Measurements from ENCODE around the gene DLX5.
A peak's percentile ranks its signal among the peaks of the same experiment; 100 is the strongest.

DLX5 gene

GRCh38 chr7:97027427-97028234, 3.0 kb upstream of the DLX5 start:
- ChIA-PET POLR2A (ENCODE audit: low non-redundant PET) (no interaction called here), CTCF (interaction anchor here (0.5 to 1.9 kb wide), 30 partner anchors 10 to 1112 kb away, joined by 3 to 10 read pairs (median 3); partner anchors contain the start of genes DLX6 and SEM1)
- TF ChIP-seq, protein P1, sequence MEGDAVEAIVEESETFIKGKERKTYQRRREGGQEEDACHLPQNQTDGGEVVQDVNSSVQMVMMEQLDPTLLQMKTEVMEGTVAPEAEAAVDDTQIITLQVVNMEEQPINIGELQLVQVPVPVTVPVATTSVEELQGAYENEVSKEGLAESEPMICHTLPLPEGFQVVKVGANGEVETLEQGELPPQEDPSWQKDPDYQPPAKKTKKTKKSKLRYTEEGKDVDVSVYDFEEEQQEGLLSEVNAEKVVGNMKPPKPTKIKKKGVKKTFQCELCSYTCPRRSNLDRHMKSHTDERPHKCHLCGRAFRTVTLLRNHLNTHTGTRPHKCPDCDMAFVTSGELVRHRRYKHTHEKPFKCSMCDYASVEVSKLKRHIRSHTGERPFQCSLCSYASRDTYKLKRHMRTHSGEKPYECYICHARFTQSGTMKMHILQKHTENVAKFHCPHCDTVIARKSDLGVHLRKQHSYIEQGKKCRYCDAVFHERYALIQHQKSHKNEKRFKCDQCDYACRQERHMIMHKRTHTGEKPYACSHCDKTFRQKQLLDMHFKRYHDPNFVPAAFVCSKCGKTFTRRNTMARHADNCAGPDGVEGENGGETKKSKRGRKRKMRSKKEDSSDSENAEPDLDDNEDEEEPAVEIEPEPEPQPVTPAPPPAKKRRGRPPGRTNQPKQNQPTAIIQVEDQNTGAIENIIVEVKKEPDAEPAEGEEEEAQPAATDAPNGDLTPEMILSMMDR (conservative IDR thresholded peaks at IDR 0.05; ENCODE audit: low read depth), result peak; percentile 88
- DNase-seq (ENCODE audit: low spot score), result peak; percentile 72
- H3K27ac ChIP-seq, result no peak overlapping the region

- ChIA-PET POLR2A (ENCODE audit: low non-redundant PET) (no interaction called here), CTCF (interaction anchor here (0.6 to 1.9 kb wide), 23 partner anchors 9 to 1111 kb away, joined by 3 to 10 read pairs (median 4); partner anchors contain the start of gene DLX6)
- TF ChIP-seq, protein P1 (conservative IDR thresholded peaks at IDR 0.05; ENCODE audit: low read depth), result no peak
- H3K27ac ChIP-seq, result no peak overlapping the region
- no peak for DNase-seq (ENCODE audit: low spot score)
Measured at GRCh38 chr7:97026715-97027426, 2.2 kb upstream of the DLX5 start.

- no peak overlapping the region for H3K27ac ChIP-seq
- CTCF ChIA-PET, result interaction anchor here (0.7 kb wide), 1 partner anchor 1049 kb away, joined by 3 read pairs; no protein-coding TSS in a partner anchor
- DNase-seq (ENCODE audit: low spot score), result no peak
- POLR2A ChIA-PET (ENCODE audit: low non-redundant PET), result no interaction called here
- TF ChIP-seq, protein P1 (conservative IDR thresholded peaks at IDR 0.05; ENCODE audit: low read depth), result no peak
Measured at GRCh38 chr7:97025983-97026714, 1.5 kb upstream of the DLX5 start.

DNA sequence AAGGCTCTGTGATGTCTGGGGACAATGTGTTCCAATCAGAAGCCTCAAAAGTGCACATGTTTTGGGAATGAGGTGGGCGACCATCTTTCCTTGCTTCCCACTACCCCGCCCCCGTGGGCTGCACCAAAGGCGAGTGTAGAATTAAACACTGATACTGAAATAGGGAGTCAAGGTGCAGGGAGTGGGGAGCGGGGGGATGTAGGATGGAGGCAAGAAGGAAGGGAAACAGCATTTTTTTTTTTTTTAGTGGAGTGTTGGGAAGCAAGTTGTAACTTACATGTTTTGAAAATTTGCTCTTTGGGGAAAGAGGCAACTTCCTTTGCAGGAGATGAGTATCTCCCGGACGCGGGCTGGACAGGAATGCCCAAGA, 484 bp upstream of the DLX5 start:
- POLR2A ChIA-PET (ENCODE audit: low non-redundant PET), result no interaction called here
- no peak for DNase-seq (ENCODE audit: low spot score)
- CTCF ChIA-PET, result interaction anchor here (0.5 to 0.7 kb wide), 2 partner anchors 316 to 1050 kb away, joined by 3 to 4 read pairs; partner anchors contain the start of gene SEM1
- H3K27ac ChIP-seq, result no peak overlapping the region
- TF ChIP-seq, protein P1 (conservative IDR thresholded peaks at IDR 0.05; ENCODE audit: low read depth), result no peak

DNA sequence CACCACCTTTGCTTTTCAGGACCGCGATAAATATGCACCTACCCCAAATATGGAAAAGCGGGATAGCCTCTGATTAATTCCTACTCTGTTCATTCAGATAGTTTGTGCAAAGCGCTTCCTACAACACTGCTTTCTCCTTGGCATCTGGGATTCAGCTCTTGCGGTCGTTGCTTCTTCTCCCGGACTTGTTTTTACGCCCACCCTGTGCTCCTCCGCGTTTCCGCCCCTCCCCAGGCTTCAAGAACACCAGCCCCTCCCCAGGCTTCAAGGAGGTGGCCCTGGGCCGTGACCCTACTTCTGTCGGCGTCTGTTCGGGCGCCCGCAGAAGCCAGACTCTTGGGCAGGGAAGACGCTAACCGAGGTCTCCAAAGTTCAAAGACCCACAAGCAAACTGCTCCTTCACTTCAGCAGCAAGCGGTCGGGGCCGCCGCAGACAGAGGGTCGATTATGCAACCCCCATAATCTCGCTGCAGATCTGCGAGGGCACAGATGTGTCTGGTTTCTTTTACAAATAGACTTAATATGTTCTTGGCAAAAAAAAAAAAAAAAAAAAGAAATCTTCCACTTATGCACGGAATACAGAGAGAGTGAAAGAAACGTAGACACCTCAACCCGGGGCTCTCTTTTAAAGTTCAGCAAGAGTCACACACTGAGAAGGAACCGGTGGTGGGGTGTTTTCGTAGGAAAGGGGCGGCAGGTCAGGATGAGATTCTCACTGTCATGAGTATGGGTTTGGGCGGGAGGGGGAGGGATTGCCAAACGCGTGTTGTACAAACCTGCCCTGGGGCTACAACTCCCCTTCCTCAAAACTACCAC, 1.9 kb downstream of the DLX5 start:
- H3K27ac ChIP-seq, result no peak overlapping the region
- no peak for DNase-seq (ENCODE audit: low spot score)
- ChIA-PET POLR2A (ENCODE audit: low non-redundant PET) (no interaction called here), CTCF (interaction anchor here (0.7 kb wide), 1 partner anchor 623 kb away, joined by 3 read pairs; no protein-coding TSS in a partner anchor)
- TF ChIP-seq, protein P1 (conservative IDR thresholded peaks at IDR 0.05; ENCODE audit: low read depth), result no peak

Data from RWPE1 (cell line).